Inflammatory macrophage treated with lipopolysaccharide for 4 hours (primary cell): ENCODE measurements around the gene FKBP6.
A peak's percentile ranks its signal among the peaks of the same experiment; 100 is the strongest.
"Not testable (repeated sequence)": the region's sequence is repeated elsewhere in the genome, so short reads cannot be mapped to it uniquely, and the experiment has no call there.

Source experiments
- DNase-seq: peaks from one replicate; pipeline ENCODE4 v3.0.0-alpha.2; 2020

FKBP6 gene

GRCh38 chr7:73324081-73324845 is 3.7 kb upstream of the FKBP6 start:
- peak; percentile 29 for DNase-seq

- DNase-seq: not testable (repeated sequence)
These were observed 2.5 kb upstream of the FKBP6 start for GRCh38 chr7:73325424-73325823.

- not testable (repeated sequence) for DNase-seq
These were observed 512 bp upstream of the FKBP6 start for GRCh38 chr7:73327449-73327848.

- no peak for DNase-seq
These were observed 735 bp downstream of the FKBP6 start for GRCh38 chr7:73328696-73329095.

GRCh38 chr7:73329861-73330581 is 2.1 kb downstream of the FKBP6 start:
- no peak for DNase-seq

GRCh38 chr7:73330772-73331171 is 2.8 kb downstream of the FKBP6 start:
- no peak for DNase-seq

GRCh38 chr7:73332447-73332846 is 4.5 kb downstream of the FKBP6 start:
- DNase-seq: no peak

- no peak for DNase-seq
These were observed 10.4 kb downstream of the FKBP6 start for GRCh38 chr7:73338321-73338720.

- no peak for DNase-seq
These were observed 12.6 kb downstream of the FKBP6 start for GRCh38 chr7:73340514-73340913.

GRCh38 chr7:73341877-73342276 is 13.9 kb downstream of the FKBP6 start:
- peak; percentile 76 for DNase-seq

- DNase-seq: no peak
These were observed 14.7 kb downstream of the FKBP6 start for GRCh38 chr7:73342645-73343044.

- DNase-seq: no peak
These were observed 15.9 kb downstream of the FKBP6 start for GRCh38 chr7:73343671-73344380.

GRCh38 chr7:73345538-73345937 is 17.6 kb downstream of the FKBP6 start:
- no peak for DNase-seq

- no peak for DNase-seq
These were observed 18.0 kb downstream of the FKBP6 start for GRCh38 chr7:73345951-73346350.

- DNase-seq: no peak
These were observed 21.8 kb downstream of the FKBP6 start for GRCh38 chr7:73349763-73350162.

- no peak for DNase-seq
These were observed 22.5 kb downstream of the FKBP6 start for GRCh38 chr7:73350306-73351068.

- no peak for DNase-seq
These were observed 23.6 kb downstream of the FKBP6 start for GRCh38 chr7:73351447-73352167.

GRCh38 chr7:73352784-73353183 is 24.8 kb downstream of the FKBP6 start:
- no peak for DNase-seq

GRCh38 chr7:73353243-73353642 is 25.3 kb downstream of the FKBP6 start:
- no peak for DNase-seq

GRCh38 chr7:73354196-73354595 is 26.2 kb downstream of the FKBP6 start:
- DNase-seq: no peak

- no peak for DNase-seq
These were observed 26.9 kb downstream of the FKBP6 start for GRCh38 chr7:73354821-73355220.

GRCh38 chr7:73356159-73356558 is 28.2 kb downstream of the FKBP6 start:
- DNase-seq: no peak
